GM18519 (cell line): ENCODE measurements around the gene NHLRC4.

ENCODE experiments used
- ATAC-seq: cut with Tn5 transposase; IDR thresholded peaks from one replicate; pipeline ENCODE4 v1.9.1; 2021; ENCODE audit warnings: mild to moderate bottlenecking, moderate library complexity; ENCODE audit not compliant: unreplicated experiment, low FRiP score

The NHLRC4 gene, protein sequence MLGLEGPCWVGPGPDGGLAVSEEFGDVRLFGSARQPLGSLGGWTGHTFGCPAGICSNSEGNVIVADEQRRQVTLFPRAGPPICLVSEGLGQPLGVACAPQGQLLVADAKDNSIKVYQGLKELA

DNA sequence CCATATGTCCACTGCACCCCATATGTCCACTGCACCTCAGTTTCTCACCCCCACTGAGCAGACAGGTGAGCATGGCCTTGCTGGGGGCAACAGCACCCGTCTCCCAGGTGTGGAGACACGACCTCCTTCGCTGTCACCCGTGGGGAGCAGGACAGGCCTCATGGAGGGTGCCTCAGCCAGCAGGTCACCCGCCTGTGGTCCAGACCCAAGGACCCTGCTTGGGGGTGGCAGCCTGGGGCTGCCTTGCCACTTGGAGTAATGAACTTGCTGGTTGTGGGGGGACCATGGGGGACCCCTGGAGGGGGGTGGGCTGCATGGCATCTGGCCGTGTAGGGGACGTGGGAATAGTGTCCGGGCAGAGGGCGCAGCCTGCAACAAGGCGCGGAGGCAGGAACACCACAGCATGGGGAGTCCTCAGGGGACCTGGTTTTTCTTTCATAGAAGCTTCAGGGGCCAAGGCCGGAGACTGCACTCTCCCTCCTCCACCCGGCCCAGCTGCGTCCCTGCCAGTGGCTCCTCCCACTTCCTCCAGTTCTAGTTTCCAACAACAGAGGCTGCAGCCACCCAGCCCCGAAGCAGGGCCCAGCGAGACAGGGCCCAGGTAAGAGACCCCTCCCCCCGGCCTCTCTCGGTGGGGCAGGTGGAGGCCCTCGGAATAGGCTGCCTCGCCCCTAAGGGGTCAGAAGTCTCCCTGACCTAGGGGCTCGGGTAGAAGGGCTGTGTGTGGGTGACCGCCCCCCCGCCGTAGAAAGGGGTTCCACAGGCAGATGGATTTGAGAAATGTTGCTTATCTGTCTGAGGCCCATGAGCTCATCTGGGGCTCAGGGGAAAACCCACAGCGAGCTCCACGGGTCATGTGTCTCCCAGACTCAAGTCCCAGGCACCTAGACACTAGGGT is at the start of gene NHLRC4:
TSS of gene NHLRC4 (plus strand) at position 531 of the 898 bp plus-strand sequence. CDS start 1,043 bp downstream, outside the sequence.
- ATAC-seq: no peak

DNA sequence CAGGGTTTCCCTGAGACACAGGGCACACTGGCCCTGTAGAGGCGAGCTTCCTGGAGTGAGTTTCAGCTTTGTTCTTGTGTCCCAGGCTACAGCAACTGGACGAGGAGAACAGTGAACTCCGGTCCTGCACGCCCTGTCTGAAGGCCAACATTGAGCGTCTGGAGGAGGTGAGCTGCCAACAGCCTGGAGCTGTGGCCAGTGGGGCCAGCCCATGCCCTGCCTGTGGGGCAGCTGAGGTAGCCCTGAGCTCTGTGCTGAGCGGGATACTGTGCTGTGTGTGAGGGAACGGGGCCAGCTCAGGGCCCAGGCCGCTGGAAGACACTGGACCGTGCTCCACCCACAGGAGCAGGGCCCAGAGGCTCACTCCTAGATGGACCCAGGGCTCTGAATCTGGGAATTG is 47.9 kb upstream of the NHLRC4 start:
- ATAC-seq: no peak

- no peak for ATAC-seq
These were observed 47.4 kb upstream of the NHLRC4 start for GRCh38 chr16:519425-519824.

- no peak for ATAC-seq
These were observed 46.7 kb upstream of the NHLRC4 start for GRCh38 chr16:519841-520687.

- no peak for ATAC-seq
These were observed 46.0 kb upstream of the NHLRC4 start for GRCh38 chr16:520847-521246.

GRCh38 chr16:521381-522210 is 45.2 kb upstream of the NHLRC4 start:
- no peak for ATAC-seq

DNA sequence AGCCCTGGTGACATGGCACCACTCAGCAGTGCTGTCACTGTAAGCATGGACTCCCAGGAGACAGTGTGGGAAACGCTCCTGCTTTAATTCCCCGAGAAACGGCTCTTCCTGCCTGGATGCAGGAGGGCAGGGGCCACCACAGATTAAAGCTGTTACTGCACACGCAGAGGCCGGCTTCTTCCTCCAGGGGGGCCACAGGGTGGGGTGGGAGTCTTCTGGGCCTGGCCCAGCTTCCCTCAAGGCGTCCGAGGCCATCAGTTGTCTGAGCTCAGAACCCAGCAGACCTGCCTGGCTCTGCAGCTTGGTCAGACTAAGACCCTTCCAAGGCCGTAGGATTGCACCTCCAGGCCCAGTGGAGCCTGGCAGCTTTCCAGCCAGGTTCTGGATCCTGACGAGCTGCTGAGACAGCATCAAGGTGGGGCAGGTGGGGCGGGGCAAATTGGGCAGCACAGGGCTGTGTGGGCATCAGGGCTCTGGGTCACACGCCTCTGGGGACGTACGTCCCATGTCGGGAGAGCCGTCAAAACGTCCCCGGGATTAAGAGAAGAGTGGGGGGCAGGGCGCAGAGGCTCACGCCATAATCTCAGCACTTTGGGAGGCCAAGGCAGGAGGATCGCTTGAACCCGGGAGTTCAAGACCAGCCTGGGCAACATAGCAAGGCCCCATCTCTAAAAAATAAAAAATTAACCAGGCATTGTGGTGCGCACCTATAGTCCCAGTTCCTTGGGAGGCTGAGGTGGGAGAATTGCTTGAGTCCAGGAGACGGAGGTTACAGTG is 44.3 kb upstream of the NHLRC4 start:
- ATAC-seq: no peak

DNA sequence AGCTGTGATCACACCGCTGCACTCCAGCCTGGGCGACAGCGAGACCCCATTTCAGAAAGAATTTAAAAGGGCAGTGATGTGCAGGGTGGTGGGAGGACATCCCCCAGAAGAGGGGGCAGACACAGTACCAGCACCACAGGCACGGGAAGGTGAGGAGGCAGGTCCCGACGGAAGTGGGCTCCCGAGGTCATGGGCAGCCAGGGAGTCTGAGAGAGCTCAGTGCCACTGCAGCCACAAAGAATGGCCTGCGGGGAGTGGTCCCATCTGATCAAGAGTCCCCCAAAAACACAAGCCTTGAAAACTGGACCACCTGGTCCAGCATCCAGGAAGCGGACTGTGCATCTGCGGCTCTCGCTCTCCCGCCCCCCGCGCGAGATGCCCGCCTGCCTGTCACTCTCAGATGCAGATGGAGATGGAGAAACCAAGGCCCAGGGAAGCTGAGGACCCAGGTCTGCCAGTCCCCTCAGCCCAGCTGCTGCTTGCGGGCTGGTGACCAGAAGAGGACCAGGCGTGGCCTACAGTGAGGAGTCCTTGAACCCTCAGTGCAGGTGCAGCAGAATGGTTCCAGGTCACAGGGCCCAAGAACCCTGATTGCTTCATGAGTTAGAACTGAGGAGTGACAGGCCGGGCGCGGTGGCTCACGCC is 43.6 kb upstream of the NHLRC4 start:
- ATAC-seq: no peak

DNA sequence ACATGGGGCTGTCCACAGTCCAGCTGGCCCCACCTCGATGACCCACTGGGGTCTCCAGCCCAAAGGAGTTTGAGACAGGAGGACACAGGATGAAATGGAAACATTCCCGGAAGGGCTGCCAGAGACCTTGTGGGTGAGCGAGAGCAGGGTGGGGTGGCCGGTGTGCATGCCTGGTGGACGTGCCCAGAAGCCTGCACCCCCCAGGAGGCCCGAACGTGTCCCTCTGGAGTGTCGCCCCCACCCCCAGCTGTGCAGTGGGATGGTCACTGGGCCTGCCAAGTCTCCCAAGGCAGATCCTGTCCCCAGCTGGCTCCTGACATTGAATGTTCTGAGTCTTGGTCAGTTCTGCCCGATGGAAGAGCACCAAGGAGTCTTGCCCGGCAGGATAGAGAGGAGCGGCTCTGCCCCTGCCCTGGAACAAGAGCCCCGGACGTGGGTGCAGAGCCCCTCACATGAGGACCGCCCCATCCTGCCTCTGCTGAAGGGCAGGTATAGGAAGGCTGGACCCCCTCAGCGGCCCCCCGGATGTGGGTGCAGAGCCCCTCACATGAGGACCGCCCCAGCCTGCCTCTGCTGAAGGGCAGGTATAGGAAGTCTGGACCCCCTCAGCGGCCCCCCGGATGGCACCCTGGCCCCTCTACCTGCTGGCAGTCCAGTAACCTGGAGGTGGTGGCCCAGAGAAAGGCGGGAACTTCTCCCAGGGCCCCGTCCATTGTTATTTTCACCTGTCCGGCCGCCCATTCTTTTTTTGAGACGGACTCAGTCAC is 42.3 kb upstream of the NHLRC4 start:
- ATAC-seq: no peak

DNA sequence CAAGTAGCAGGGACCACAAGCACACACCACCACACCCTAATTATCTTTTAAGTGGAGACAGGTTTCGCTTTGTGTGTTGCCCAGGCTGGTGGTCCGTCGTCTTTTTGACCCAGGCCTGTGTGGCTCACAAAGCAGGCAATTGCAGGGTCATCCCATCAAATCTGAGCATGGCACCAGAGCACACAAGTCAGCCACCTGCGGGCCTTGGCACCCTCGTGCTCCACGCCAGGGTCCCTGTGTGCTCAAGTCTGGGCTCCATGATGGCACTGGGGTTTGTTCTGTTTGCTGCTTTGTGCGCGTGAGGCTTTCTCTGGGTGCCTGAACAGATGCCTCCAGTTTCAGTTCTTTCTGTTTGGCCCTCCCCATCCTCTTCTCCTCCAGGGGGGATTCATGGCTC is 41.7 kb upstream of the NHLRC4 start:
- ATAC-seq: no peak

GRCh38 chr16:525520-526180 is 41.2 kb upstream of the NHLRC4 start:
- no peak for ATAC-seq

DNA sequence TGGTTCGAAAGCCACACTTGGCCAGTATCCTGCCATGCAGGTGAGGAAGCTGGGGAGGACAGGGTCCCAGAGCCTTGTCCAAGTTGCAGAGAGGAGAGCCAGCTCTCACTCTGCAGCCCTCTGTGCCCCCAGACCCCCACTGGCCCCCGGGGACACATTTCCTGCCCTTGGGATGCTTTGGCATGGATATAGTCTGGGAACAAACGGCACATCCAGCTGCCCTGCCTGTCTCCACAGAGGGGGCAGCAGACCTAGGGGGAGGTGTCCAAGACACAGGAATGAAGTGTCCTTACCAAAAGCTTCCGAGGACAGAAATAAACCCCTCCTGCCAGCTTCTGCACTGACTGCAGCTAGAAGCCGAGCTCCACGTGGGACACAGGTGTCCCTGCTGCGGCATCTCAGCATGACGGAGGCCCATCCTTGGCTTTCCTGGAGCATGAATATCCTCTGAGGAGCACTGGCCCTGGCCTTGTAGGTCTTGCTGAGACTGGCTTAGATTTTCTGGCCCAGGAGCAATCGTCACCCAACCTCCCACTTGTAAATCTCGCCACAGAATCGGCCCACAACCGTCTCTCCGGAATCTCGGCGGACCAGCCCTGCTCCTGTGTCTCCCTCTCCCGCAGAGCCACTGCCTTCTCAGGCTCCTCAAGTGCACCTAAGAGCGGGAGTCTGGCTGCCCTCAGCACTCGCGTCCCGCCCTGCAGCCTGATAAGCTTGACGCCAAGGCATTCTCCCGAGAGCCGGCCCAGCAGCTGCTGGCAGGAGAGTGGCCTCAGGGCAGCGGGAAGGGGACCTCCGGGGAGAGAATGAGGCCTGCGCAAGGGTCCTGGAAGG is 40.4 kb upstream of the NHLRC4 start:
- ATAC-seq: no peak

DNA sequence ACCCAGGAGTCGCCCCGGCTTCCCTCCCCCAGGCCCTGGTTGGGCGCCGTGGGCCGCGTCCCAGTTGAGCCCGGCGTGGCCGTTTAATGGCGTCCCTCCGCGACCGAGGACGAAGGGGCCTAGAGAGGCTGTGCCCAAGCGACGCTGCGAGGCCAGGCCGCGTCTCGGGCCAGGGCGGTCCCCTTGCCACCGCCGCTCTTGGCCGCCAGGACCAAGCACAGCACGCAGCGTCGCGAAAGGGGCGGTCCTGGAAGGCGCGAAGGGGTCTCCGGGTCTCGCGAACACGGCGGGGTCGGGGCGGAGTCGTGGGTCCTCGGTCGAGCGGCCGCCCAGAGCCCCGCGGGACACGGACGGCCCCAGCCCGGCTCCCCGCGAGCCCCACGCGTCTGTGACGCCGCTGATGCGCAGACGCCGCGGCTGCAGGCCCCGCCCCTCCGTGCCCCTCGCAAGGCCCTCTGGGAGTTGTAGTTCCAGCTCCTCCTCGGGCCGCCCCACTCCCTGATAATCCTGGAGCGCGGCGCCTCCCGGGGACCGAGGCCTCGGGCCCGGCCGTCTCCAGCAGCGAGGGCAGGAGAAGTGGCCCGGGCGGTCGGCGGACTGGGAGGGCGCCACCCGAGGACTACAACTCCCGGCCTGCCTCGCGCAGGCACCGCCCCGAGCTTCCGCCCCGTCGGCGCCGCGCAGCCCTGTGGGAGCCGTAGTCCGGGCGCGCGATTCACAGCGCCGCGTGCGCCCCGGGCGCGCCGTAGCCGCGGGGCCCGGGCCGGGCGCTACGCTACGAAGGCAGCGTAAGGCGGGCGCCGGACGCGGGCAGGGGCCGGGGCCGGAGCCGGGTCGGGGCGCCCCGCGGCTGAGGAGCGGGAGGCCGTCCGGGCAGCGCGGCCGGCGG is 39.5 kb upstream of the NHLRC4 start, which contains the start of gene CAPN15:
TSS of gene CAPN15 (plus strand) at position 698 of the 889 bp plus-strand sequence. CDS start 19,127 bp downstream, outside the sequence.
- ATAC-seq: peak; percentile 51

- ATAC-seq: peak; percentile 3
These were observed 38.4 kb upstream of the NHLRC4 start for GRCh38 chr16:528111-529011.
